GM23338 (cell line): Measurements from ENCODE around the gene LINC00632. TPM values are rescaled to one million over a fixed set of nuclear protein-coding genes. Genes with fewer than 3 reads are reported as not detected.

ENCODE experiments used
- ATAC-seq: fragments of 200-7000 bp; cut with Tn5 transposase; 3 replicates; pipeline ENCODE4 v1.9.1; 2020
- DNase-seq: peaks from one replicate; pipeline ENCODE4 v3.0.0-alpha.2; 2015; ENCODE audit warnings: low spot score
- H2AFZ ChIP-seq: fragments of 200-600 bp; sonication (generic); 2 replicates; pipeline ENCODE4 v1.8.0; 2016; ENCODE audit warnings: antibody characterized with exemption, mild to moderate bottlenecking, moderate library complexity
- H3F3A ChIP-seq: fragments of 200-600 bp; sonication (generic); replicated peaks from 2 replicates; pipeline ENCODE4 v1.8.0; 2017; ENCODE audit warnings: antibody characterized with exemption, mixed run types, low read depth
- H3K27ac ChIP-seq: fragments of 200-600 bp; sonication (generic); 2 replicates; pipeline ENCODE4 v1.6.1; 2016; ENCODE audit warnings: low read depth
- H3K27me3 ChIP-seq: fragments of 200-600 bp; sonication (generic); 2 replicates; pipeline ENCODE4 v1.8.0; 2016; ENCODE audit warnings: mild to moderate bottlenecking, mixed run types, moderate library complexity; ENCODE audit not compliant: insufficient read depth
- H3K36me3 ChIP-seq: fragments of 200-600 bp; sonication (generic); 2 replicates; pipeline ENCODE4 v1.8.0; 2016; ENCODE audit warnings: mild to moderate bottlenecking; ENCODE audit not compliant: insufficient read depth
- H3K4me1 ChIP-seq: fragments of 200-600 bp; sonication (generic); 2 replicates; pipeline ENCODE4 v1.8.0; 2016; ENCODE audit warnings: mild to moderate bottlenecking, moderate library complexity; ENCODE audit not compliant: insufficient read depth
- H3K4me2 ChIP-seq: fragments of 200-600 bp; sonication (generic); 2 replicates; pipeline ENCODE4 v1.7.1; 2017; ENCODE audit warnings: mixed run types
- H3K4me3 ChIP-seq: fragments of 200-600 bp; sonication (generic); 2 replicates; pipeline ENCODE4 v1.6.1; 2016; ENCODE audit warnings: mixed run types
- H3K79me2 ChIP-seq: fragments of 200-600 bp; sonication (generic); replicated peaks from 2 replicates; pipeline ENCODE4 v1.8.0; 2017; ENCODE audit warnings: mild to moderate bottlenecking; ENCODE audit not compliant: insufficient read depth
- H3K9me2 ChIP-seq: fragments of 200-600 bp; sonication (generic); 2 replicates; pipeline ENCODE4 v1.8.0; 2017; ENCODE audit not compliant: insufficient read depth
- H4K20me1 ChIP-seq: fragments of 200-600 bp; sonication (generic); replicated peaks from 2 replicates; pipeline ENCODE4 v1.8.0; 2017; ENCODE audit warnings: mild to moderate bottlenecking; ENCODE audit not compliant: insufficient read depth
- H3K27ac Mint-ChIP-seq: 2 replicates; pipeline ENCODE4 v1.8.0; 2020; ENCODE audit warnings: inconsistent platforms, mild to moderate bottlenecking, moderate library complexity, mixed read lengths
- H3K27me3 Mint-ChIP-seq: 3 replicates; pipeline ENCODE4 v1.8.0; 2022; ENCODE audit warnings: low read depth, mild to moderate bottlenecking, moderate library complexity, mixed read lengths, inconsistent platforms; ENCODE audit not compliant: insufficient read depth, poor library complexity
- H3K36me3 Mint-ChIP-seq: 3 replicates; pipeline ENCODE4 v1.8.0; 2021; ENCODE audit warnings: low read depth, mild to moderate bottlenecking, inconsistent platforms, moderate library complexity, mixed read lengths
- H3K4me1 Mint-ChIP-seq: 3 replicates; pipeline ENCODE4 v1.8.0; 2020; ENCODE audit warnings: mild to moderate bottlenecking, inconsistent platforms, mixed read lengths
- H3K4me3 Mint-ChIP-seq: 3 replicates; pipeline ENCODE4 v1.8.0; 2021; ENCODE audit warnings: moderate library complexity, mild to moderate bottlenecking, inconsistent platforms, mixed read lengths
- H3K9me3 Mint-ChIP-seq: 3 replicates; pipeline ENCODE4 v1.8.0; 2020; ENCODE audit warnings: moderate library complexity, mild to moderate bottlenecking, inconsistent platforms, mixed read lengths
- CREB1 ChIP-seq: fragments of 250-450 bp; sonication (Bioruptor Pico); IDR thresholded peaks from 2 replicates; pipeline ENCODE4 v1.5.0; 2020; ENCODE audit warnings: low read depth, mild to moderate bottlenecking, moderate library complexity
- EZH2 ChIP-seq: fragments of 200-600 bp; sonication (generic); IDR thresholded peaks from one replicate; pipeline ENCODE4 v1.8.0; 2017; ENCODE audit warnings: antibody characterized with exemption, mild to moderate bottlenecking, low read depth; ENCODE audit not compliant: unreplicated experiment
- EZH2phosphoT487 ChIP-seq: fragments of 200-600 bp; sonication (generic); IDR thresholded peaks from one replicate; pipeline ENCODE4 v1.8.1; 2018; ENCODE audit warnings: antibody characterized with exemption; ENCODE audit not compliant: unreplicated experiment
- JUNB ChIP-seq: IDR thresholded peaks from one replicate; pipeline ENCODE4 v1.6.1; 2016; ENCODE audit warnings: antibody characterized with exemption; ENCODE audit not compliant: unreplicated experiment
- NANOG ChIP-seq: IDR thresholded peaks from 2 replicates; pipeline ENCODE4 v1.6.1; 2016; ENCODE audit warnings: antibody characterized with exemption, borderline replicate concordance
- POLR2AphosphoS5 ChIP-seq: IDR thresholded peaks from 2 replicates; pipeline ENCODE4 v1.6.1; 2016; ENCODE audit warnings: antibody characterized with exemption, low read depth
- STAT1 ChIP-seq: IDR thresholded peaks from one replicate; pipeline ENCODE4 v1.6.1; 2016; ENCODE audit warnings: antibody characterized with exemption; ENCODE audit not compliant: unreplicated experiment
- ZNF114 ChIP-seq: fragments of 250-450 bp; sonication (Bioruptor Pico); IDR thresholded peaks from 2 replicates; pipeline ENCODE4 v1.5.0; 2020; ENCODE audit warnings: mild to moderate bottlenecking, moderate library complexity
- ZNF331 ChIP-seq: fragments of 250-450 bp; sonication (Bioruptor Pico); IDR thresholded peaks from 2 replicates; pipeline ENCODE4 v1.5.0; 2020; ENCODE audit warnings: low read depth, mild to moderate bottlenecking, moderate library complexity
- polyA plus RNA-seq: library from polyadenylated mRNA; unstranded; fragments of >200 nt; fragmentation: Nextera tagmentation; extraction: Ambion mirVana; gene quantifications from 2 replicates; pipeline ENCODE4 v1.2.1, GENCODE V29; 2016
- total RNA-seq: library from RNA; depleted of rRNA; stranded (reverse); fragments of >200 nt; shearing (Covaris generic); gene quantifications from 2 replicates; pipeline ENCODE4 v1.2.3, GENCODE V29; 2014
- TF ChIP-seq, protein P1 (sequence below), 2 experiments: fragments of 200-600 bp in 1 of 2; sonication (generic) in 1 of 2; conservative IDR thresholded peaks; 2 replicates each; pipeline versions ENCODE4 v1.5.1 to v1.6.1; 2016 to 2017; ENCODE audit warnings: antibody characterized with exemption in 2 of 2, low read depth in 2 of 2, mild to moderate bottlenecking in 2 of 2, moderate library complexity in 1 of 2
- TF ChIP-seq, protein P2 (sequence below): fragments of 250-450 bp; sonication (Bioruptor Pico); IDR thresholded peaks from 2 replicates; pipeline ENCODE4 v1.5.0; 2020; ENCODE audit warnings: mild to moderate bottlenecking, moderate library complexity
- TF ChIP-seq, protein P3 (sequence below): IDR thresholded peaks from one replicate; pipeline ENCODE4 v1.6.1; 2018; ENCODE audit warnings: antibody characterized with exemption; ENCODE audit not compliant: unreplicated experiment
- TF ChIP-seq, protein P4 (sequence below): IDR thresholded peaks from 2 replicates; pipeline ENCODE4 v1.6.1; 2016; ENCODE audit warnings: antibody characterized with exemption

LINC00632 gene
- total and polyA plus RNA-seq, 2 experiments from 2014 or later, result 10.9 to 25.2 TPM

DNA sequence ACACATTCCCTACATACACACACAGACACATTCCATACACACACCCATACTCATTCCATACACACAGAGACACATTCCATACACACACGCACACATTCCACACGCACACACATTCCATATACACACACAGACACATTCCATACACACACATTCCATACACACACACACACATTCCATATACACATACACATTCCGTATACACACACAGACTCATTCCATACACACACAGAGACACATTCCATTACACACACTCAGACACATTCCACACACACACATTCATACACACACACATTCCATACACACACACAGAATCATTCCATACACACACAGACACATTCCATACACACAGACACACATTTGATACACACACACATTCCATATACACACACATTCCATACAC, 15.2 kb downstream of the LINC00632 start:
- Histone ChIP-seq H3K4me1 (no peaks in the 10 kb centered on the region), H3K4me3 (no peak overlapping the region), H2AFZ (no peak overlapping the region), H3K79me2 (no peaks in the 10 kb centered on the region), H3K9me2 (no peaks in the 10 kb centered on the region), H3K27me3 (no peaks in the 10 kb centered on the region), H3K4me2 (no peak overlapping the region), H3K27ac (no peak overlapping the region), H3K36me3 (no peaks in the 10 kb centered on the region), H3F3A (no peaks in the 10 kb centered on the region), H4K20me1 (no peaks in the 10 kb centered on the region)
- no peaks in the 10 kb centered on the region for H3K4me1 Mint-ChIP-seq
- no peaks in the 10 kb centered on the region for H3K9me3 Mint-ChIP-seq
- no peak overlapping the region for H3K4me3 Mint-ChIP-seq
- ATAC-seq (no peak), DNase-seq (no peak)
- TF ChIP-seq, protein P1, sequence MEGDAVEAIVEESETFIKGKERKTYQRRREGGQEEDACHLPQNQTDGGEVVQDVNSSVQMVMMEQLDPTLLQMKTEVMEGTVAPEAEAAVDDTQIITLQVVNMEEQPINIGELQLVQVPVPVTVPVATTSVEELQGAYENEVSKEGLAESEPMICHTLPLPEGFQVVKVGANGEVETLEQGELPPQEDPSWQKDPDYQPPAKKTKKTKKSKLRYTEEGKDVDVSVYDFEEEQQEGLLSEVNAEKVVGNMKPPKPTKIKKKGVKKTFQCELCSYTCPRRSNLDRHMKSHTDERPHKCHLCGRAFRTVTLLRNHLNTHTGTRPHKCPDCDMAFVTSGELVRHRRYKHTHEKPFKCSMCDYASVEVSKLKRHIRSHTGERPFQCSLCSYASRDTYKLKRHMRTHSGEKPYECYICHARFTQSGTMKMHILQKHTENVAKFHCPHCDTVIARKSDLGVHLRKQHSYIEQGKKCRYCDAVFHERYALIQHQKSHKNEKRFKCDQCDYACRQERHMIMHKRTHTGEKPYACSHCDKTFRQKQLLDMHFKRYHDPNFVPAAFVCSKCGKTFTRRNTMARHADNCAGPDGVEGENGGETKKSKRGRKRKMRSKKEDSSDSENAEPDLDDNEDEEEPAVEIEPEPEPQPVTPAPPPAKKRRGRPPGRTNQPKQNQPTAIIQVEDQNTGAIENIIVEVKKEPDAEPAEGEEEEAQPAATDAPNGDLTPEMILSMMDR (conservative IDR thresholded peaks at IDR 0.05; ENCODE audit: low read depth in 2 of 2), result no peak
- no peak for TF ChIP-seq CREB1 (CRISPR knock-in tag)
- TF ChIP-seq, protein P2, sequence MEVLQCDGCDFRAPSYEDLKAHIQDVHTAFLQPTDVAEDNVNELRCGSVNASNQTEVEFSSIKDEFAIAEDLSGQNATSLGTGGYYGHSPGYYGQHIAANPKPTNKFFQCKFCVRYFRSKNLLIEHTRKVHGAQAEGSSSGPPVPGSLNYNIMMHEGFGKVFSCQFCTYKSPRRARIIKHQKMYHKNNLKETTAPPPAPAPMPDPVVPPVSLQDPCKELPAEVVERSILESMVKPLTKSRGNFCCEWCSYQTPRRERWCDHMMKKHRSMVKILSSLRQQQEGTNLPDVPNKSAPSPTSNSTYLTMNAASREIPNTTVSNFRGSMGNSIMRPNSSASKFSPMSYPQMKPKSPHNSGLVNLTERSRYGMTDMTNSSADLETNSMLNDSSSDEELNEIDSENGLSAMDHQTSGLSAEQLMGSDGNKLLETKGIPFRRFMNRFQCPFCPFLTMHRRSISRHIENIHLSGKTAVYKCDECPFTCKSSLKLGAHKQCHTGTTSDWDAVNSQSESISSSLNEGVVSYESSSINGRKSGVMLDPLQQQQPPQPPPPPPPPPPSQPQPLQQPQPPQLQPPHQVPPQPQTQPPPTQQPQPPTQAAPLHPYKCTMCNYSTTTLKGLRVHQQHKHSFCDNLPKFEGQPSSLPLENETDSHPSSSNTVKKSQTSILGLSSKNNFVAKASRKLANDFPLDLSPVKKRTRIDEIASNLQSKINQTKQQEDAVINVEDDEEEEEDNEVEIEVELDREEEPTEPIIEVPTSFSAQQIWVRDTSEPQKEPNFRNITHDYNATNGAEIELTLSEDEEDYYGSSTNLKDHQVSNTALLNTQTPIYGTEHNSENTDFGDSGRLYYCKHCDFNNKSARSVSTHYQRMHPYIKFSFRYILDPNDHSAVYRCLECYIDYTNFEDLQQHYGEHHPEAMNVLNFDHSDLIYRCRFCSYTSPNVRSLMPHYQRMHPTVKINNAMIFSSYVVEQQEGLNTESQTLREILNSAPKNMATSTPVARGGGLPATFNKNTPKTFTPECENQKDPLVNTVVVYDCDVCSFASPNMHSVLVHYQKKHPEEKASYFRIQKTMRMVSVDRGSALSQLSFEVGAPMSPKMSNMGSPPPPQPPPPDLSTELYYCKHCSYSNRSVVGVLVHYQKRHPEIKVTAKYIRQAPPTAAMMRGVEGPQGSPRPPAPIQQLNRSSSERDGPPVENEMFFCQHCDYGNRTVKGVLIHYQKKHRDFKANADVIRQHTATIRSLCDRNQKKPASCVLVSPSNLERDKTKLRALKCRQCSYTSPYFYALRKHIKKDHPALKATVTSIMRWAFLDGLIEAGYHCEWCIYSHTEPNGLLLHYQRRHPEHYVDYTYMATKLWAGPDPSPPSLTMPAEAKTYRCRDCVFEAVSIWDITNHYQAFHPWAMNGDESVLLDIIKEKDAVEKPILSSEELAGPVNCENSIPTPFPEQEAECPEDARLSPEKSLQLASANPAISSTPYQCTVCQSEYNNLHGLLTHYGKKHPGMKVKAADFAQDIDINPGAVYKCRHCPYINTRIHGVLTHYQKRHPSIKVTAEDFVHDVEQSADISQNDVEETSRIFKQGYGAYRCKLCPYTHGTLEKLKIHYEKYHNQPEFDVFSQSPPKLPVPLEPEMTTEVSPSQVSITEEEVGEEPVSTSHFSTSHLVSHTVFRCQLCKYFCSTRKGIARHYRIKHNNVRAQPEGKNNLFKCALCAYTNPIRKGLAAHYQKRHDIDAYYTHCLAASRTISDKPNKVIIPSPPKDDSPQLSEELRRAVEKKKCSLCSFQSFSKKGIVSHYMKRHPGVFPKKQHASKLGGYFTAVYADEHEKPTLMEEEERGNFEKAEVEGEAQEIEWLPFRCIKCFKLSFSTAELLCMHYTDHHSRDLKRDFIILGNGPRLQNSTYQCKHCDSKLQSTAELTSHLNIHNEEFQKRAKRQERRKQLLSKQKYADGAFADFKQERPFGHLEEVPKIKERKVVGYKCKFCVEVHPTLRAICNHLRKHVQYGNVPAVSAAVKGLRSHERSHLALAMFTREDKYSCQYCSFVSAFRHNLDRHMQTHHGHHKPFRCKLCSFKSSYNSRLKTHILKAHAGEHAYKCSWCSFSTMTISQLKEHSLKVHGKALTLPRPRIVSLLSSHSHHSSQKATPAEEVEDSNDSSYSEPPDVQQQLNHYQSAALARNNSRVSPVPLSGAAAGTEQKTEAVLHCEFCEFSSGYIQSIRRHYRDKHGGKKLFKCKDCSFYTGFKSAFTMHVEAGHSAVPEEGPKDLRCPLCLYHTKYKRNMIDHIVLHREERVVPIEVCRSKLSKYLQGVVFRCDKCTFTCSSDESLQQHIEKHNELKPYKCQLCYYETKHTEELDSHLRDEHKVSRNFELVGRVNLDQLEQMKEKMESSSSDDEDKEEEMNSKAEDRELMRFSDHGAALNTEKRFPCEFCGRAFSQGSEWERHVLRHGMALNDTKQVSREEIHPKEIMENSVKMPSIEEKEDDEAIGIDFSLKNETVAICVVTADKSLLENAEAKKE (CRISPR knock-in tag), result no peak
- no peak for TF ChIP-seq JUNB
- no peak for TF ChIP-seq ZNF331
- TF ChIP-seq NANOG, result no peak
- TF ChIP-seq, protein P3, sequence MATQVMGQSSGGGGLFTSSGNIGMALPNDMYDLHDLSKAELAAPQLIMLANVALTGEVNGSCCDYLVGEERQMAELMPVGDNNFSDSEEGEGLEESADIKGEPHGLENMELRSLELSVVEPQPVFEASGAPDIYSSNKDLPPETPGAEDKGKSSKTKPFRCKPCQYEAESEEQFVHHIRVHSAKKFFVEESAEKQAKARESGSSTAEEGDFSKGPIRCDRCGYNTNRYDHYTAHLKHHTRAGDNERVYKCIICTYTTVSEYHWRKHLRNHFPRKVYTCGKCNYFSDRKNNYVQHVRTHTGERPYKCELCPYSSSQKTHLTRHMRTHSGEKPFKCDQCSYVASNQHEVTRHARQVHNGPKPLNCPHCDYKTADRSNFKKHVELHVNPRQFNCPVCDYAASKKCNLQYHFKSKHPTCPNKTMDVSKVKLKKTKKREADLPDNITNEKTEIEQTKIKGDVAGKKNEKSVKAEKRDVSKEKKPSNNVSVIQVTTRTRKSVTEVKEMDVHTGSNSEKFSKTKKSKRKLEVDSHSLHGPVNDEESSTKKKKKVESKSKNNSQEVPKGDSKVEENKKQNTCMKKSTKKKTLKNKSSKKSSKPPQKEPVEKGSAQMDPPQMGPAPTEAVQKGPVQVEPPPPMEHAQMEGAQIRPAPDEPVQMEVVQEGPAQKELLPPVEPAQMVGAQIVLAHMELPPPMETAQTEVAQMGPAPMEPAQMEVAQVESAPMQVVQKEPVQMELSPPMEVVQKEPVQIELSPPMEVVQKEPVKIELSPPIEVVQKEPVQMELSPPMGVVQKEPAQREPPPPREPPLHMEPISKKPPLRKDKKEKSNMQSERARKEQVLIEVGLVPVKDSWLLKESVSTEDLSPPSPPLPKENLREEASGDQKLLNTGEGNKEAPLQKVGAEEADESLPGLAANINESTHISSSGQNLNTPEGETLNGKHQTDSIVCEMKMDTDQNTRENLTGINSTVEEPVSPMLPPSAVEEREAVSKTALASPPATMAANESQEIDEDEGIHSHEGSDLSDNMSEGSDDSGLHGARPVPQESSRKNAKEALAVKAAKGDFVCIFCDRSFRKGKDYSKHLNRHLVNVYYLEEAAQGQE, result no peak
- no peak for TF ChIP-seq EZH2
- no peak for TF ChIP-seq POLR2AphosphoS5
- TF ChIP-seq ZNF114, result no peak
- TF ChIP-seq STAT1, result no peak
- no peak for TF ChIP-seq EZH2phosphoT487
- TF ChIP-seq, protein P4, sequence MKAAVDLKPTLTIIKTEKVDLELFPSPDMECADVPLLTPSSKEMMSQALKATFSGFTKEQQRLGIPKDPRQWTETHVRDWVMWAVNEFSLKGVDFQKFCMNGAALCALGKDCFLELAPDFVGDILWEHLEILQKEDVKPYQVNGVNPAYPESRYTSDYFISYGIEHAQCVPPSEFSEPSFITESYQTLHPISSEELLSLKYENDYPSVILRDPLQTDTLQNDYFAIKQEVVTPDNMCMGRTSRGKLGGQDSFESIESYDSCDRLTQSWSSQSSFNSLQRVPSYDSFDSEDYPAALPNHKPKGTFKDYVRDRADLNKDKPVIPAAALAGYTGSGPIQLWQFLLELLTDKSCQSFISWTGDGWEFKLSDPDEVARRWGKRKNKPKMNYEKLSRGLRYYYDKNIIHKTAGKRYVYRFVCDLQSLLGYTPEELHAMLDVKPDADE, result no peak
- H3K36me3 Mint-ChIP-seq, result no peaks in the 10 kb centered on the region
- H3K27ac Mint-ChIP-seq, result no peak overlapping the region
- H3K27me3 Mint-ChIP-seq, result no peaks in the 10 kb centered on the region
